H9 (cell line): ENCODE data around the gene ALKBH2. TPM values are rescaled to one million over a fixed set of nuclear protein-coding genes. Genes with fewer than 3 reads are reported as not detected.
"Not testable (repeated sequence)": the region's sequence is repeated elsewhere in the genome, so short reads cannot be mapped to it uniquely, and the experiment has no call there.

Experiments
- DNase-seq: peaks from one replicate; pipeline ENCODE4 v3.0.0-alpha.2; 2017
- H2AFZ ChIP-seq: one replicate; pipeline ENCODE4 v1.6.1; 2013; ENCODE audit warnings: mild to moderate bottlenecking, low read length, control low read depth, moderate library complexity
- H2AK5ac ChIP-seq: 2 replicates; pipeline ENCODE4 v1.6.1; 2013; ENCODE audit warnings: low read length, control low read depth, mixed read lengths; ENCODE audit not compliant: insufficient read length
- H2BK120ac ChIP-seq: one replicate; pipeline ENCODE4 v1.6.1; 2013; ENCODE audit warnings: low read depth, mild to moderate bottlenecking, low read length, control low read depth, inconsistent platforms; ENCODE audit not compliant: poor library complexity, severe bottlenecking
- H2BK12ac ChIP-seq: 2 replicates; pipeline ENCODE4 v1.6.1; 2013; ENCODE audit warnings: low read length, control low read depth, mixed read lengths, low read depth; ENCODE audit not compliant: insufficient read length
- H2BK15ac ChIP-seq: 2 replicates; pipeline ENCODE4 v1.6.1; 2013; ENCODE audit warnings: low read depth, low read length, control low read depth
- H2BK20ac ChIP-seq: one replicate; pipeline ENCODE4 v1.6.1; 2013; ENCODE audit warnings: low read depth, mild to moderate bottlenecking, low read length, control low read depth, inconsistent platforms; ENCODE audit not compliant: poor library complexity, severe bottlenecking
- H2BK5ac ChIP-seq: 2 replicates; pipeline ENCODE4 v1.6.1; 2013; ENCODE audit warnings: low read length, control low read depth, mixed read lengths; ENCODE audit not compliant: insufficient read length
- H3K14ac ChIP-seq: 2 replicates; pipeline ENCODE4 v1.6.1; 2013; ENCODE audit warnings: low read length, control low read depth; ENCODE audit not compliant: insufficient read depth
- H3K18ac ChIP-seq: 2 replicates; pipeline ENCODE4 v1.6.1; 2013; ENCODE audit warnings: low read depth, mild to moderate bottlenecking, mixed read lengths, low read length, control low read depth; ENCODE audit not compliant: insufficient read length
- H3K23ac ChIP-seq: 2 replicates; pipeline ENCODE4 v1.6.1; 2013; ENCODE audit warnings: low read length, control low read depth, mixed read lengths, low read depth; ENCODE audit not compliant: insufficient read length
- H3K23me2 ChIP-seq: 2 replicates; pipeline ENCODE4 v1.6.1; 2013; ENCODE audit warnings: low read depth, mild to moderate bottlenecking, mixed read lengths, low read length, control low read depth; ENCODE audit not compliant: insufficient read length, poor library complexity, severe bottlenecking
- H3K27ac ChIP-seq: 2 replicates; pipeline ENCODE4 v1.5.1; 2013; ENCODE audit warnings: low read length, control low read depth, mixed read lengths, low read depth; ENCODE audit not compliant: insufficient read length
- H3K27me3 ChIP-seq: 2 replicates; pipeline ENCODE4 v1.6.1; 2013; ENCODE audit warnings: low read length, control low read depth, inconsistent platforms; ENCODE audit not compliant: insufficient read depth
- H3K4ac ChIP-seq: 2 replicates; pipeline ENCODE4 v1.6.1; 2013; ENCODE audit warnings: low read depth, mild to moderate bottlenecking, control low read depth, inconsistent platforms, low read length, moderate library complexity
- H3K4me1 ChIP-seq: 2 replicates; pipeline ENCODE4 v1.6.1; 2013; ENCODE audit warnings: low read length, control low read depth, inconsistent platforms; ENCODE audit not compliant: insufficient read depth
- H3K4me2 ChIP-seq: 2 replicates; pipeline ENCODE4 v1.6.1; 2013; ENCODE audit warnings: low read length, control low read depth, mixed read lengths; ENCODE audit not compliant: insufficient read length, insufficient read depth
- H3K56ac ChIP-seq: 2 replicates; pipeline ENCODE4 v1.6.1; 2013; ENCODE audit warnings: low read depth, mild to moderate bottlenecking, mixed read lengths, low read length, control low read depth; ENCODE audit not compliant: insufficient read length
- H3K79me1 ChIP-seq: 2 replicates; pipeline ENCODE4 v1.6.1; 2013; ENCODE audit warnings: low read depth, mild to moderate bottlenecking, moderate library complexity, low read length, control low read depth, inconsistent platforms; ENCODE audit not compliant: insufficient read depth, poor library complexity, severe bottlenecking
- H3K79me2 ChIP-seq: 2 replicates; pipeline ENCODE4 v1.6.1; 2013; ENCODE audit warnings: low read length, control low read depth, inconsistent platforms; ENCODE audit not compliant: insufficient read depth
- H3K9ac ChIP-seq: 2 replicates; pipeline ENCODE4 v1.6.1; 2013; ENCODE audit warnings: low read length, control low read depth, mixed read lengths; ENCODE audit not compliant: insufficient read length; ENCODE audit errors: extremely low read depth
- H3K9me3 ChIP-seq: one replicate; pipeline ENCODE4 v1.6.1; 2013; ENCODE audit warnings: low read depth, low read length, inconsistent platforms; ENCODE audit not compliant: control insufficient read depth
- H3T11ph ChIP-seq: one replicate; pipeline ENCODE4 v1.6.1; 2013; ENCODE audit warnings: mild to moderate bottlenecking, low read length, control low read depth, inconsistent platforms
- H4K20me1 ChIP-seq: one replicate; pipeline ENCODE4 v1.6.1; 2013; ENCODE audit not compliant: control insufficient read depth, insufficient read length, insufficient read depth
- H4K5ac ChIP-seq: 2 replicates; pipeline ENCODE4 v1.6.1; 2013; ENCODE audit warnings: low read depth, mild to moderate bottlenecking, mixed read lengths, low read length, control low read depth; ENCODE audit not compliant: insufficient read length
- H4K8ac ChIP-seq: replicated peaks from 2 replicates; pipeline ENCODE4 v1.6.1; 2013; ENCODE audit warnings: low read length, control low read depth, mixed read lengths, low read depth; ENCODE audit not compliant: insufficient read length
- H4K91ac ChIP-seq: 2 replicates; pipeline ENCODE4 v1.6.1; 2013; ENCODE audit warnings: low read depth, mild to moderate bottlenecking, moderate library complexity, mixed read lengths, low read length, control low read depth; ENCODE audit not compliant: insufficient read length
- H3K27ac Mint-ChIP-seq, 3 experiments: 2 replicates in 2 of 3; 3 replicates in 1 of 3; pipeline ENCODE4 v1.8.0; 2020 to 2021; ENCODE audit warnings: mixed read lengths in 3 of 3, mild to moderate bottlenecking in 1 of 3, moderate library complexity in 1 of 3
- H3K27me3 Mint-ChIP-seq: 2 replicates; pipeline ENCODE4 v1.8.0; 2021; ENCODE audit warnings: low read depth, mild to moderate bottlenecking, moderate library complexity, mixed read lengths
- H3K36me3 Mint-ChIP-seq, 3 experiments: 2 replicates in 2 of 3; 3 replicates in 1 of 3; pipeline ENCODE4 v1.8.0; 2020 to 2021; ENCODE audit warnings: low read depth in 3 of 3, mixed read lengths in 3 of 3; ENCODE audit not compliant: insufficient read depth in 1 of 3
- H3K4me1 Mint-ChIP-seq, 2 experiments: 2 replicates each; pipeline ENCODE4 v1.8.0; 2020; ENCODE audit warnings: mixed read lengths in 2 of 2
- H3K4me3 Mint-ChIP-seq, 2 experiments: 2 replicates in 1 of 2; 3 replicates in 1 of 2; pipeline ENCODE4 v1.8.0; 2020 to 2021; ENCODE audit warnings: mild to moderate bottlenecking in 2 of 2, mixed read lengths in 2 of 2, moderate library complexity in 1 of 2
- H3K9me3 Mint-ChIP-seq, 2 experiments: 2 replicates in 1 of 2; 3 replicates in 1 of 2; pipeline ENCODE4 v1.8.0; 2020; ENCODE audit warnings: mild to moderate bottlenecking in 2 of 2, mixed read lengths in 2 of 2, moderate library complexity in 1 of 2
- WGBS: extraction: QIAGEN DNeasy Blood & Tissue Kit; methylation state at CpG from one replicate; pipeline ENCODE4 v1.1.7; 2013; ENCODE audit warnings: missing lambda C conversion rate, low lambda C conversion rate, mixed read lengths; ENCODE audit not compliant: insufficient read length; ENCODE audit errors: extremely low coverage; 5-methylcytosine and 5-hydroxymethylcytosine counted together
- total RNA-seq: library from RNA; stranded (reverse); gene quantifications from 2 replicates; pipeline ENCODE4 v1.2.1, GENCODE V29; 2021

ALKBH2 gene
- total RNA-seq, 1 experiment from 2014 or later: 24.4 TPM

DNA sequence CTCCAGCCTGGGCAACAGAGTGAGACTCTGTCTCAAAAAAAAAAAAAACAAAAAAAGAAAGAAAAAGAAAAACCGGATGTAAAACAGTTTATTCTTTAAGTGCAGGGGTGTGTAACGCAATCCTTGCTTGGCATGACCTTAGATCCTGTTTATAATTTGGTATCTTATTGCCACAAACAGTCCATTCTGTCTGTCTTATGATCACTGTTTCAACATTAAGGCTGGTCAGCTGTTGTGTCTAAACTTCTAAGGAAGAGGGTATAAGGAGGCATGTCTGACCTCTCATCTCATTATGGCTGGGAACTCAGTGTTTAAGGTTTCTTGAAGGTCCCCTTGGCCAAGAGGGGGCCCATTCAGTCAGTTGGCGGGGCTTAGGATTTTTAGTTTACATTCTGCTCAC, 44.6 kb downstream of the ALKBH2 start:
- H3K4me3 Mint-ChIP-seq, H3K9me3 ChIP-seq, DNase-seq, H4K91ac ChIP-seq, H3K36me3 Mint-ChIP-seq, H3K23ac ChIP-seq, H3T11ph ChIP-seq, H3K9me3 Mint-ChIP-seq, H2BK20ac ChIP-seq, H3K79me1 ChIP-seq, H3K4me2 ChIP-seq, H3K56ac ChIP-seq, H3K23me2 ChIP-seq, H3K27ac Mint-ChIP-seq, H3K9ac ChIP-seq, H2AFZ ChIP-seq, H3K18ac ChIP-seq, H3K27me3 Mint-ChIP-seq, H4K20me1 ChIP-seq, H3K4ac ChIP-seq, H4K8ac ChIP-seq, H2BK5ac ChIP-seq, H3K27me3 ChIP-seq, H2AK5ac ChIP-seq, H4K5ac ChIP-seq, H3K79me2 ChIP-seq, H2BK12ac ChIP-seq, H3K27ac ChIP-seq, H3K14ac ChIP-seq, H2BK120ac ChIP-seq, H2BK15ac ChIP-seq, H3K4me1 ChIP-seq: not testable (repeated sequence)
- no CpG with 5 or more reads among the region's 3 CpGs for WGBS
- H3K4me1 Mint-ChIP-seq: peaks cover 10 to 12% of the 10 kb centered on the region in 2 experiments
